Measurements from ENCODE around the gene RPL29.
"Not testable (repeated sequence)": the region's sequence is repeated elsewhere in the genome, so short reads cannot be mapped to it uniquely, and the experiment has no call there.

Gene RPL29

GRCh38 chr3:52004906-52005395, 9.3 kb upstream of the RPL29 start:
- no peak for DNase-seq

- DNase-seq: no peak
Observed at GRCh38 chr3:52004163-52004787, 8.6 kb upstream of the RPL29 start.

- no peak for DNase-seq
Observed at GRCh38 chr3:52002748-52003147, 7.1 kb upstream of the RPL29 start.

- peak; percentile 81 for DNase-seq
Observed at GRCh38 chr3:52001443-52001974, 5.8 kb upstream of the RPL29 start.

GRCh38 chr3:51999846-52000245, 4.2 kb upstream of the RPL29 start:
- no peak for DNase-seq

GRCh38 chr3:51998774-51999173, 3.1 kb upstream of the RPL29 start:
- DNase-seq: no peak

GRCh38 chr3:51997935-51998596, 2.4 kb upstream of the RPL29 start:
- DNase-seq: no peak

GRCh38 chr3:51997172-51997571, 1.5 kb upstream of the RPL29 start:
- DNase-seq: no peak

- DNase-seq: no peak
Observed at GRCh38 chr3:51994530-51994929, 1.2 kb downstream of the RPL29 start.

- DNase-seq: not testable (repeated sequence)
Observed at GRCh38 chr3:51993657-51994056, 2.0 kb downstream of the RPL29 start.

- no peak for DNase-seq
Observed at GRCh38 chr3:51992017-51992682, 3.5 kb downstream of the RPL29 start.

GRCh38 chr3:51990501-51990971, 5.2 kb downstream of the RPL29 start:
- not testable (repeated sequence) for DNase-seq

- no peak for DNase-seq
Observed at GRCh38 chr3:51988286-51989146, 7.2 kb downstream of the RPL29 start.

GRCh38 chr3:51987568-51987967, 8.1 kb downstream of the RPL29 start:
- no peak for DNase-seq

GRCh38 chr3:51986010-51986947, 9.4 kb downstream of the RPL29 start:
- DNase-seq: no peak

GRCh38 chr3:51985063-51985462, 10.6 kb downstream of the RPL29 start:
- DNase-seq: no peak

- DNase-seq: no peak
Observed at GRCh38 chr3:51984269-51984647, 11.4 kb downstream of the RPL29 start.

GRCh38 chr3:51983578-51984268, 12.0 kb downstream of the RPL29 start:
- DNase-seq: no peak

- DNase-seq: peak; percentile 56
Observed at GRCh38 chr3:51982838-51983577, 12.7 kb downstream of the RPL29 start, which contains the start of gene ACY1. Gene ACY1, plus strand, starts transcription at chr3:51983535. Its CDS starts 530 bp downstream, at chr3:51984065.

- DNase-seq: no peak
Observed at GRCh38 chr3:51982352-51982837, 13.3 kb downstream of the RPL29 start.

Data from activated T-cell treated with anti-CD3 and anti-CD28 coated beads for 4 hours (primary cell).